Upper lobe of left lung (tissue), 6 donors: ENCODE data around the gene BCL7A. TPM values are rescaled to one million over a fixed set of nuclear protein-coding genes. Genes with fewer than 3 reads are reported as not detected.
"Not testable (repeated sequence)": the region's sequence is repeated elsewhere in the genome, so short reads cannot be mapped to it uniquely, and the experiment has no call there.

Source experiments
- ATAC-seq, 2 donors: fragments of 200-7000 bp; cut with Tn5 transposase; one replicate each; pipeline ENCODE4 v1.9.1; 2022; ENCODE audit warnings: mild to moderate bottlenecking in 2 of 2, moderate library complexity in 2 of 2; ENCODE audit not compliant: low FRiP score in 2 of 2
- DNase-seq, 2 donors: peaks; one replicate each; pipeline ENCODE4 v3.0.0-alpha.2; 2019 to 2020
- H3K27ac ChIP-seq, 4 donors: fragments of 200-600 bp; sonication (generic); one replicate each; pipeline ENCODE4 v1.5.1; 2016 to 2019
- H3K27me3 ChIP-seq, 4 donors: fragments of 200-600 bp; sonication (generic); one replicate each; pipeline ENCODE4 v1.5.1; 2017 to 2019
- H3K36me3 ChIP-seq, 4 donors: fragments of 200-600 bp; sonication (generic); one replicate each; pipeline ENCODE4 v1.5.1; 2016 to 2019
- H3K4me1 ChIP-seq, 4 donors: fragments of 200-600 bp; sonication (generic); one replicate each; pipeline ENCODE4 v1.5.1; 2018 to 2019
- H3K4me3 ChIP-seq, 4 donors: fragments of 200-600 bp; sonication (generic); one replicate each; pipeline ENCODE4 v1.5.1; 2017 to 2019; ENCODE audit warnings: mild to moderate bottlenecking in 2 of 4, moderate library complexity in 1 of 4
- H3K9me3 ChIP-seq, 4 donors: fragments of 200-600 bp; sonication (generic); one replicate each; pipeline ENCODE4 v1.5.1; 2018 to 2019
- CTCF ChIP-seq, 6 experiments: fragments of 450-650 bp in 4 of 6; fragments of 200-600 bp in 2 of 6; sonication (generic) in 2 of 6; IDR thresholded peaks; one replicate each; pipeline ENCODE4 v1.5.1; 2016 to 2019; ENCODE audit warnings: antibody characterized with exemption in 6 of 6
- EP300 ChIP-seq, 4 donors: sonication (generic); formaldehyde crosslinking; IDR thresholded peaks; one replicate each; pipeline ENCODE4 v1.5.1; 2017; ENCODE audit warnings: antibody characterized with exemption in 4 of 4, control low read depth in 2 of 4
- POLR2A ChIP-seq, 4 donors: fragments of 450-650 bp; IDR thresholded peaks; one replicate each; pipeline ENCODE4 v1.5.1; 2016 to 2017; ENCODE audit warnings: antibody characterized with exemption in 4 of 4, mild to moderate bottlenecking in 2 of 4
- POLR2AphosphoS5 ChIP-seq, 2 donors: sonication (generic); formaldehyde crosslinking; IDR thresholded peaks; one replicate each; pipeline ENCODE4 v1.5.1; 2017; ENCODE audit warnings: antibody characterized with exemption in 2 of 2
- WGBS, 2 donors: methylation state at CpG; one replicate each; pipeline ENCODE4 v1.1.5; 2017 to 2018; 5-methylcytosine and 5-hydroxymethylcytosine counted together
- total RNA-seq, 6 donors: library from RNA; depleted of rRNA in 4 of 6; stranded (reverse); fragments of >200 nt in 4 of 6; gene quantifications; one replicate each; pipeline versions ENCODE4 v1.1.0 to v1.2.1, GENCODE V29; 2016 to 2021
- donor health status: DM: no; HTN: no; CAD: no; lungs with moderate emphysema.
- donor health status: DM: no; HTN: yes; CAD: no; lungs with severe emphysema.

Gene BCL7A
- total RNA-seq, 6 donors from 2014 or later, result 4.9 to 14.6 (median 12.7) TPM

- Histone ChIP-seq H3K27me3 (no peaks in the 10 kb centered on the region), H3K27ac (no peak overlapping the region), H3K4me3 (no peak overlapping the region), H3K36me3 (no peaks in the 10 kb centered on the region), H3K9me3 (no peaks in the 10 kb centered on the region), H3K4me1 (peaks cover 0 to 6% (median 6%) of the 10 kb centered on the region in 4 donors)
- 85 to 89% methylated on average over 14 of the region's 14 CpGs for WGBS, 2 donors
- no peak for ATAC-seq
- no peak for DNase-seq
- no peak for TF ChIP-seq POLR2A (IDR thresholded peaks at IDR 0.05)
- no peak for TF ChIP-seq EP300 (IDR thresholded peaks at IDR 0.05)
- TF ChIP-seq CTCF (IDR thresholded peaks at IDR 0.05), result no peak
- no peak for TF ChIP-seq POLR2AphosphoS5 (IDR thresholded peaks at IDR 0.05)
Observed at GRCh38 chr12:121986489-121987245, 35.0 kb upstream of the BCL7A start.

- not testable (repeated sequence) for H3K27ac ChIP-seq, H3K36me3 ChIP-seq, H3K27me3 ChIP-seq, H3K4me3 ChIP-seq, ATAC-seq, H3K9me3 ChIP-seq, DNase-seq
- WGBS, 2 donors, result 93 to 95% methylated on average over 10 of the region's 10 CpGs
- peaks cover 0 to 15% (median 9%) of the 10 kb centered on the region in 4 donors for H3K4me1 ChIP-seq
Observed at GRCh38 chr12:121988519-121988918, 33.2 kb upstream of the BCL7A start.

GRCh38 chr12:121989276-121990113 is 32.2 kb upstream of the BCL7A start:
- no peak overlapping the region for H3K4me3 ChIP-seq
- ATAC-seq, result peak in 1 of 2 donors; percentile 9

GRCh38 chr12:121990114-121990647 is 31.5 kb upstream of the BCL7A start:
- ATAC-seq, result peak in 1 of 2 donors; percentile 26
- Histone ChIP-seq H3K4me1 (peaks cover 0 to 15% (median 9%) of the 10 kb centered on the region in 4 donors), H3K27me3 (no peaks in the 10 kb centered on the region), H3K9me3 (no peaks in the 10 kb centered on the region), H3K27ac (no peak overlapping the region), H3K4me3 (no peak overlapping the region), H3K36me3 (no peaks in the 10 kb centered on the region)
- WGBS, 2 donors, result 70 to 89% methylated on average over 2 to 6 of the region's 6 CpGs
- TF ChIP-seq POLR2A (IDR thresholded peaks at IDR 0.05) (no peak), CTCF (IDR thresholded peaks at IDR 0.05) (no peak), POLR2AphosphoS5 (IDR thresholded peaks at IDR 0.05) (no peak), EP300 (IDR thresholded peaks at IDR 0.05) (no peak)
- no peak for DNase-seq

More at GRCh38 chr12:121989276-121990113, 32.2 kb upstream of the BCL7A start:
- WGBS, 2 donors, result 89 to 93% methylated on average over 14 of the region's 14 CpGs
- TF ChIP-seq CTCF (IDR thresholded peaks at IDR 0.05) (no peak), POLR2AphosphoS5 (IDR thresholded peaks at IDR 0.05) (no peak), POLR2A (IDR thresholded peaks at IDR 0.05) (no peak), EP300 (IDR thresholded peaks at IDR 0.05) (no peak)
- no peak overlapping the region for H3K27ac ChIP-seq
- no peaks in the 10 kb centered on the region for H3K36me3 ChIP-seq
- no peak for DNase-seq
- H3K27me3 ChIP-seq, result no peaks in the 10 kb centered on the region
- H3K4me1 ChIP-seq, result peaks cover 0 to 15% (median 9%) of the 10 kb centered on the region in 4 donors
- no peaks in the 10 kb centered on the region for H3K9me3 ChIP-seq
